Hepatocyte (in vitro differentiated cells): ENCODE measurements around the gene RNF130. TPM values are rescaled to one million over a fixed set of nuclear protein-coding genes. Genes with fewer than 3 reads are reported as not detected.

ENCODE experiments used
- DNase-seq: peaks from one replicate; pipeline ENCODE4 v3.0.0-alpha.2; 2016; ENCODE audit warnings: low spot score
- H2AFZ ChIP-seq: fragments of 200-600 bp; sonication (generic); 2 replicates; pipeline ENCODE4 v1.6.0; 2016; ENCODE audit warnings: antibody characterized with exemption, mild to moderate bottlenecking
- H3K27ac ChIP-seq: fragments of 200-600 bp; sonication (generic); 2 replicates; pipeline ENCODE4 v1.5.1; 2016; ENCODE audit warnings: mild to moderate bottlenecking
- H3K27me3 ChIP-seq: fragments of 200-600 bp; sonication (generic); 2 replicates; pipeline ENCODE4 v1.6.1; 2016
- H3K36me3 ChIP-seq: fragments of 200-600 bp; sonication (generic); replicated peaks from 2 replicates; pipeline ENCODE4 v1.5.1; 2016; ENCODE audit warnings: low read depth; ENCODE audit not compliant: insufficient read depth
- H3K4me1 ChIP-seq: fragments of 200-600 bp; sonication (generic); 2 replicates; pipeline ENCODE4 v1.5.1; 2016; ENCODE audit warnings: mild to moderate bottlenecking, moderate library complexity; ENCODE audit not compliant: insufficient read depth
- H3K4me2 ChIP-seq: fragments of 200-600 bp; sonication (generic); 2 replicates; pipeline ENCODE4 v1.6.0; 2016
- H3K4me3 ChIP-seq: fragments of 200-600 bp; sonication (generic); 2 replicates; pipeline ENCODE4 v1.5.1; 2016; ENCODE audit warnings: mild to moderate bottlenecking
- H3K79me2 ChIP-seq: fragments of 200-600 bp; sonication (generic); 2 replicates; pipeline ENCODE4 v1.6.0; 2017; ENCODE audit warnings: mild to moderate bottlenecking
- H3K9me2 ChIP-seq: fragments of 200-600 bp; sonication (generic); replicated peaks from 2 replicates; pipeline ENCODE4 v1.6.0; 2017; ENCODE audit warnings: mild to moderate bottlenecking; ENCODE audit not compliant: insufficient read depth
- H3K9me3 ChIP-seq: fragments of 200-600 bp; sonication (generic); 2 replicates; pipeline ENCODE4 v1.5.1; 2016; ENCODE audit warnings: low read depth, mild to moderate bottlenecking
- H4K20me1 ChIP-seq: fragments of 200-600 bp; sonication (generic); 2 replicates; pipeline ENCODE4 v1.6.0; 2016; ENCODE audit warnings: mild to moderate bottlenecking; ENCODE audit not compliant: insufficient read depth, poor library complexity, severe bottlenecking
- CTCF ChIP-seq: fragments of 200-600 bp; sonication (generic); IDR thresholded peaks from 2 replicates; pipeline ENCODE4 v1.5.1; 2016; ENCODE audit warnings: antibody characterized with exemption, mild to moderate bottlenecking; ENCODE audit not compliant: poor library complexity
- EZH2 ChIP-seq: fragments of 200-600 bp; sonication (generic); IDR thresholded peaks from 2 replicates; pipeline ENCODE4 v1.6.1; 2016; ENCODE audit warnings: antibody characterized with exemption, mild to moderate bottlenecking, borderline replicate concordance
- EZH2phosphoT487 ChIP-seq: fragments of 200-600 bp; sonication (generic); IDR thresholded peaks from one replicate; pipeline ENCODE4 v1.6.1; 2018; ENCODE audit warnings: antibody characterized with exemption, mild to moderate bottlenecking, low read depth, moderate library complexity; ENCODE audit not compliant: unreplicated experiment, severe bottlenecking
- WGBS: methylation state at CpG from one replicate; pipeline ENCODE4 v1.1.6; 2016; ENCODE audit warnings: low lambda C conversion rate; ENCODE audit errors: missing lambda C conversion rate; 5-methylcytosine and 5-hydroxymethylcytosine counted together
- polyA plus RNA-seq: library from polyadenylated mRNA; unstranded; fragments of >200 nt; fragmentation: Nextera tagmentation; extraction: Ambion mirVana; gene quantifications from 2 replicates; pipeline ENCODE4 v1.2.1, GENCODE V29; 2016
- total RNA-seq: library from RNA; depleted of rRNA; stranded (reverse); fragments of >200 nt; gene quantifications from 2 replicates; pipeline ENCODE4 v1.2.3, GENCODE V29; 2014

RNF130 gene
- total and polyA plus RNA-seq, 2 experiments from 2014 or later = 42.4 to 64.9 TPM

- peak within 1 kb of the TSS; percentile 96 for H3K4me2 ChIP-seq
- peak within 1 kb of the TSS; percentile 75 for H3K4me3 ChIP-seq
- H4K20me1 ChIP-seq = no peaks in the 10 kb centered on the region
- peaks cover 14% of the 10 kb centered on the region for H3K4me1 ChIP-seq
- no peak for TF ChIP-seq EZH2
- no peak for TF ChIP-seq EZH2phosphoT487
- TF ChIP-seq CTCF = peak; percentile 33
- H3K36me3 ChIP-seq = no peaks in the 10 kb centered on the region
- H3K27me3 ChIP-seq = no peaks in the 10 kb centered on the region
- peak within 1 kb of the TSS; percentile 98 for H2AFZ ChIP-seq
- H3K9me2 ChIP-seq = no peaks in the 10 kb centered on the region
- WGBS = 18% methylated on average over 27 of the region's 105 CpGs
- H3K79me2 ChIP-seq = peaks cover 27% of the 10 kb centered on the region
- no peaks in the 10 kb centered on the region for H3K9me3 ChIP-seq
- H3K27ac ChIP-seq = peak within 1 kb of the TSS; percentile 88
- peak; percentile 90 for DNase-seq
Measured at GRCh38 chr5:179907556-179908324, 163.8 kb downstream of the RNF130 start, which contains the start of gene TBC1D9B. TSS of gene TBC1D9B (minus strand) at chr5:179907897. CDS start at chr5:179907821, 76 bp downstream.

GRCh38 chr5:179906795-179907555 is 164.6 kb downstream of the RNF130 start:
- peaks cover 27% of the 10 kb centered on the region for H3K79me2 ChIP-seq
- peaks cover 14% of the 10 kb centered on the region for H3K4me1 ChIP-seq
- H4K20me1 ChIP-seq = no peaks in the 10 kb centered on the region
- WGBS = 36% methylated on average over 26 of the region's 50 CpGs
- no peaks in the 10 kb centered on the region for H3K27me3 ChIP-seq
- TF ChIP-seq EZH2 = no peak
- no peak for TF ChIP-seq EZH2phosphoT487
- TF ChIP-seq CTCF = no peak
- peak overlapping the region; percentile 75 for H3K4me3 ChIP-seq
- peak overlapping the region; percentile 69 for H3K27ac ChIP-seq
- peak overlapping the region; percentile 81 for H2AFZ ChIP-seq
- H3K36me3 ChIP-seq = no peaks in the 10 kb centered on the region
- peak overlapping the region; percentile 89 for H3K4me2 ChIP-seq
- no peaks in the 10 kb centered on the region for H3K9me2 ChIP-seq
- DNase-seq = peak; percentile 33
- no peaks in the 10 kb centered on the region for H3K9me3 ChIP-seq

- TF ChIP-seq EZH2phosphoT487 (no peak), CTCF (no peak), EZH2 (no peak)
- H3K27ac ChIP-seq = no peak overlapping the region
- DNase-seq = no peak
- peak overlapping the region; percentile 89 for H3K4me2 ChIP-seq
- no peak overlapping the region for H2AFZ ChIP-seq
- no peaks in the 10 kb centered on the region for H3K36me3 ChIP-seq
- no peaks in the 10 kb centered on the region for H3K9me3 ChIP-seq
- H3K4me1 ChIP-seq = peaks cover 14% of the 10 kb centered on the region
- H4K20me1 ChIP-seq = no peaks in the 10 kb centered on the region
- no peaks in the 10 kb centered on the region for H3K27me3 ChIP-seq
- WGBS = 93% methylated on average over 24 of the region's 24 CpGs
- H3K79me2 ChIP-seq = peaks cover 27% of the 10 kb centered on the region
- H3K4me3 ChIP-seq = no peak overlapping the region
- H3K9me2 ChIP-seq = no peaks in the 10 kb centered on the region
Measured at GRCh38 chr5:179906294-179906794, 165.2 kb downstream of the RNF130 start.
